SK-N-DZ (cell line): ENCODE measurements around the gene KCNK4.
"Not testable (repeated sequence)": the region's sequence is repeated elsewhere in the genome, so short reads cannot be mapped to it uniquely, and the experiment has no call there.

Experiments
- DNase-seq: peaks from one replicate; pipeline ENCODE4 v3.0.0-alpha.2; 2015; ENCODE audit warnings: low spot score

Gene KCNK4

DNA sequence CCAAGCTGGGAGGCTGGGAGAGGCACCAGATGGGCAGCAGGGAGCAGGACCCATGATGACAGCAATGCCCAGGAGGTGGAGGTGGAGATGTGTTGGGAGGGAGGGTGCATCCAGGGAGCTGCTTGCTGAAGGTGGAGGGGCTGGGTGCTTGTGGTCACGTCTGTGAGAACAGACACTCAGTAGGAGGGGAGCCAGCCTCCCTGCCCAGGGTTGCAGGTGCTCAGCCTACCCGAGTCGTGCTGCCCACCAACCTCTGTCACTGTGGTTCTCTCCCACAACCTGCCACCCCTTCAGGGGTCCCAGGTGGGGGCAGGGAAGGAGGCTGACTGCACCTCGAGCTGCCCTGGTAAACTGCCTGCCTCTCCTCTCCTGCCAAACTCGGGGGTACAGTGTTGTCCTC, 32.3 kb downstream of the KCNK4 start:
- DNase-seq: no peak

DNA sequence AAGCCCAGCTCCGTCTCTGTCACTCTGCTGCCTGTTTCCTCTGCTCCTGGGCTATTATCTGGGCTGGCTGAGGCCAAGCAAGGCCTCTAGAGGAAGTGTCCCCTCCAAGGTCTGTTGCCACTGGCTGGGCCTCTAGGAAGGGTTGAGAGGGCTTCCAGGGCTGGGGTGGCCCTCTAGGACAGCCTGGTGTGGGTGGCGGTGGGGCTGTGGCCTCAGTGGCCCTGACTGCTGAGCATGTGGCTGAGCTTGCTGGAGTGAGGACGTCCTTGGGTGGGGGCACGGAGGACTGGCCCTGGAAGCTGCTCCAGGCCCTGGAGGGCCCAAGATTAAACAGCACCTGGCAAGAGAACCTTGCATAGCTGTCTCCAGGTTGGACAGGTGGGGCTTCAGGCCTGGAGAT, 32.9 kb downstream of the KCNK4 start:
- not testable (repeated sequence) for DNase-seq

DNA sequence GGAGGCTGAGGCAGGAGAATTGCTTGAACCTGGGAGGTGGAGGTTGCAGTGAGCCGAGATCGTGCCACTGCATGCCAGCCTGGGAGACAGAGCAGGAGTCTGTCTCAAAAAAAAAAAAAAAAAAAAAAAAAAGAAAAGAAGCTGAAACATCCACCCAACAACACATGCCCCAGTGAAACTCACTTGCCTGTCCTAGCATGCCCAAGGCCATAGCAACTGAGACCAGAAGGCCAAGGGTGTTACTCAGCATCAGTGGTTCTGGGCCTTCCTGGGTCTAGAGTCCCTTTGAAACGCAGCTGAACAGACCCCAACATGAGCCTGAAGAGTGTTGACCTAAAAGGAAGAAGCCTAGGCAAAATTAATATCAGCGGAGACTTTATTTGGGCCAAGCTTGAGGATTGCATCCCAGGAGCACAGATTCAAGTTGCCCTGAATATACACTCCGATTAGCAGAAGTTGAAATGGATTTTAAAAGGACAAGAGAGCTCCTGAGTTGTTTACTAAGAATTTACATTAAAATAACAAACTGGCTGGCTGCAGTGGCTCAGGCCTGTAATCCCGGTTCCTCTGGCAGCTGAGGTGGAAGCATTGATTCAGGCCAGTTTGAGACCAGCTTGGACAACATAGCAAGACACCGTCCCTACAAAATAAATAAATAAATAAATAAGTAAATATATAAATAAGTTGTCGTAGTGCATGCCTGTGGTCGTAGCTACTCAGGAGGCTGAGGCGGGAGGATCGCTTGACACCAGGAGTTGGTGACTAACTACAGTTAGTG, 33.8 kb downstream of the KCNK4 start:
- DNase-seq: no peak

DNA sequence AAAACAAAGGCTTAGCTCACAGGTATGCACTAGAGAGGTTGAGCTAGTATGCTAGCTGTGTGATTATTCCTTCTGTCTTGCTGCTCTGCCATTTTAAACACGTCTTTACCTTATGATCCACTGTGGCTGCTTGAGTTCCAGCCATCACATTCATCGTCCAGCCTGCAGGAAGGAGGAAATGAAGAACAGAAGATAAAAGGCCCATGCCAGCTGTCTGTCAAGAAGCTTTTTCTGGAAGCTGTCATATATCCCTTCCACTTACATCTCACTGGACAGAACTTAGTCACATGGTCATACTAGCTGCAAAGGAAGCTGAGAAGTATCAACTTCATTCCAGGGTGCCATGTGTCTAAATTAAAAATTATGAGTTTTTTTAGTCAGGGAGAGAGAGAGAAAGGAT, 36.3 kb downstream of the KCNK4 start:
- no peak for DNase-seq

DNA sequence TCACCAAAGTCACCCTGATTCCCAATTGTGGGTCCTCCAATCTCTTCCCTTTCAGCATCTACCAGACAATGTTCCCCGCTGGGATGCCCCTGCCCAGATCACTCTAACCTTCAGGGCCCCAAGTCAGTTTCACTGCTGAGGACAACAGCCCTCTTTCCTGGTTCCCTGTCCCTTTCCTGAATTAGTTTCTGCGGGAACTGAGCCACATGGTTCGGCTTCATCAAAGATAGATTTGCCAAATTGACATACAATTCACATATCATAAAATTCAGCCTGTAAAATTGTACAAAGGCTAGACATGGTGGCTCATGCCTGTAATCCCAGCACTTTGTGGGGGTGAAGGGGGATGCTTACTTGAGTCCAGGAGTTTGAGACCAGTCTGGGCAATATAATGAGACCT, 36.9 kb downstream of the KCNK4 start:
- DNase-seq: no peak

DNA sequence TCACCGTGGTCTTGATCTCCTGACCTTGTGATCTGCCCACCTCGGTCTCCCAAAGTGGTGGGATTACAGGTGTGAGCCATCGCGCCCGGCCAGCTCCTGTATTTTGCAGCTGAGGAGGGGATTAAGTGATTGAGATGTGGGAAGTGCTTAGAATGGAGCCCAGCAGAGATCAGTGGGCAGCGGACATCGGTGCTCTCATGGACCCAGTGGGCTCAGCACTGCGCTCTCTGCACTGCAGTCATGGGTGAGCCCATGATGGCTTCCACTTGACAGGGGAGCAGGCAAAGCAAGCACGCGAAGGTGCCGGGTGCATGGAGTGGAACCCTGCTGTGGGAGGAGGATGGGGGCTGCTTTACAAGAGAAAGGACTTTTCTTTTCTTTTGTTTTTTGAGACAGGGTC, 39.8 kb downstream of the KCNK4 start:
- DNase-seq: no peak

GRCh38 chr11:64331569-64332371, 40.7 kb downstream of the KCNK4 start:
- peak; percentile 53 for DNase-seq

DNA sequence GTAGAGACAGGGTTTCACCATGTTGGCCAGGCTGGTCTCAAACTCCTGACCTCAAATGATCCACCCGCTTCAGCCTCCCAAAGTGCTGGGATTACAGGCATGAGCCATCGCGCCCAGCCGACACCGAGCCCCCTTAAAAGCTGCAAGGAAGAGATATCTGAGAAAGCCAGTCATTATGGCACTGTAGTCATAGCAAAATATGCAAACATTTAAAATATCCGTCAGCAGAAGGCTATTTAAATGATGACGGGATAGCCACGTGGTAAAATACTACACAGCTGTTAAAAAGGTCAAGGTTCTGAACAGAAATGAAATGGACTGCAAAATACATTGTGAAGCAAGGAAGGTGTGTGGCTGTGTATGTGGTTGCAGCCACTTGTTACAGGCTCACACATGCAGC, 42.5 kb downstream of the KCNK4 start:
- DNase-seq: no peak

DNA sequence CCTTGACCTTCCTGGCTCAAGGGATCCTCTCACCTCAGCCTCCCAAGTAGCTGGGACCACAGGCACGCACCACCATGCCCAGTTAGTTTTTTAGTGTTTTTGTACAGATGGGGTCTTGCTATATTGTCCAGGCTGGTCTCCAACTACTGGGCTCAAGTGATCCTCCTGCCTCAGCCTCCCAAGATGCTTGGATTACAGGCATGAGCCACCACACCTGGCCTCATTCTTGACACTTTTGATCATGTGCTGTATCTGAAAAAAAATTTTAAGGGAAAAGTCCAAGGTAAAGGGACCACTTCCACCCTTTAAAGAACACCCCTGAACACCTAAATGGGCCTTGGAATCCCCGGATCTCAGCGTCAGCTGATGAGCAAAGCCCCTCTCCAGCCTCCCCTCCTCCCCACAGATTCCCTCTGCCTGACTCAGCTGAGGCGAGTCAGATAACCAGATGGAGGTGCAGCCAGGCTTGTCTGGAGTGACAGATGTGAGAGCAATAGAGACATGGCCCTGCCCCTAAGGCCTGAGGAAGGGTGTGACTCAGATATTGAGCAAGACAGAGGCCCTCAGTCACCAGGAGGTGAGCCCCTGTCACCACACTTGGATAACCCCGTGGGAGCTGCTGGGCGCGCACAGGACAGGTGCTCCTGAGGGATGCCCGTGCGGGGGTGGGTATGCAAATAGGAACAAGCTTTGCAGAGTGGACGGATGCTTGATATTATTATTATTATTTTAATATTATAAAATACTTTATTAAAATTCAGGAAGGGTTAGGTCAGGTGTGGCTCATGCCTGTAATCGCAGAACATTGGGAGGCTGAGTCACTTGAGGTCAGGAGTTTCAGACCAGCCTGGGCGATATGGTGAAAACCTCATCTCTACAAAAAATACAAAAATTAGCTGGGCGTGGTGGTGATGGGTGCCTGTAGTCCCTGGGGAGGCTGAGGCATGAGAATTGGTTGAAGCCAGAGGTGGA, 43.9 kb downstream of the KCNK4 start:
- DNase-seq: peak; percentile 79

DNA sequence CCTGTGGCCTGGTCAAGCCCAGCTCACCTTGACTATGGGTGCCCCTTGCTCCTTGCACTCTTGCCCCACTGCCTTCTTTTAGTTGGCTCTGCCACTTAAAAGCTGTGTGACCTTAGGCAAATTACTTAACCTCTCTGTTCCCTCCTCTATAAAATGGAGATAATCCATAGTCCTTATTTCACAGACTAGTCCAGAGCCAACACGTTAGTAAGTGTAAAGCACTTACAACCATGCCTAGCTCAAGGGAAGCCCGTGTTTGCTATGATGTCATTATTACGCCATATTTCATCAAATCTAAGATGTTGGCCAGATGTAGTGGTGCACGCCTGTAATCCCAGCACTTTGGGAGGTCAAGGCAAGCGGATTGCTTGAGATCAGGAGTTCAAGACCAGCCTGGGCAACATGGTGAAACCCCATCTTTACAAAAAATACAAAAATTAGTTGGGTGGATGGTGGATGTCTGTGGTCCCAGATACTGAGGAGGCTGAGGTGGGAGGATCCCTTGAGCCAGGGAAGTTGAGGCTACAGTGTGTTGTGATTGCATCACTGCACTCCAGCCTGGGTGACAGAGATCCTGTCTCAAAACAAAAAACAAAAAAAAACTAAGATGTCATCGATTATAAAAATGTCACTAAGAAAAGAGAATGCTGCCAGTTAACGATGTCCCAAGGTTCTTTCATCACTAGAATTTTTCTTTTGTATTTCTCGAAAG, 46.6 kb downstream of the KCNK4 start:
- DNase-seq: no peak

GRCh38 chr11:64338716-64339115, 47.6 kb downstream of the KCNK4 start:
- no peak for DNase-seq

DNA sequence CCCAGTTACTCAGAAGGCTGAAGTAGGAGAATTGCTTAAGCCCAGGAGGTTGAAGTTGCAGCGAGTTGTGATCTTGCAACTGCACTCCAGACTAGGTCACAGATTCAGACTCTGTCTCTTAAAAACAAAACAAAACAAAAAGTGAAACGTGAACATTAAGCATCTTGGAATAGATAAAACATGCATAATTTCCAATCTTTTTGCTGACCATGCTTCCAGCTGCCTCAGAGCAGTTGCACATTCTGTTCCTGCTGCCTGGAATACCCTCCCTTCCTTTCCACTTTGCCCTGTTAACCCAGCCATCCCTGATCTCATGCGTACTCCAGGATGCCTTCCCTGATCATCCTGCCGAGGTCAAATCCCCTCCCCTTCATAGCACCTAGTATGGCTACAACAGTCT, 48.2 kb downstream of the KCNK4 start:
- DNase-seq: no peak

DNA sequence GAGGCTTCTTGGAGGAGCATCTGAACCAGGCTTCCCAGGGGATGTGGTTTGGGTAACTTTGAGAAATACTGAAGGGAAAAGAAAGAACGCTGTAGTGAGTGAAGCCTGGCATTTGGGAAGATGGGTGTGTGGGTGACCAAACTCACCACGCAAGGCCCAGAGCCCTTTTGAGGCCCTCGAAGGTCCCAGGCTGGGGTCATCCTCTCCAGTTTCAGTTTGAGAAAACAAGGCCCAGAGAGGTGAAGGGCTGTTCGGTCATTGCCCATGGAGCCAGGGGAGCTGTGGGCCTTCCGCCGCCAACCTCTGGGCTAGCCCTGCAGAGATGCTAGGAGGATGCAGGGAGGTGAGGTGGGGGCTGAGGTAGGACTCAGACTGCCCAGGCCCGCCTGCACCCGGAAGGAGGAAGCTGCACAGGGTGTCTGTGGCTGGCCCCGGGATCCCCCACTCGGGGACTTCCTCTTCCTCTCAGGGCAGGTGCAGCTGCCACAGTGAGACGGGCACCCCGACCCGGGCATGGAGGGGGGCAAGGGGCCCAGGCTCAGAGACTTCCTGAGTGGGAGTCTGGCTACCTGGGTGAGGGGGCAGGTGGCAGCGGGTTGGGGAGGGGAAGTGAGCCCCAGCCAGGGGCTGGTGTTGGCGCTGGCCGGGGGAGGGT, 48.8 kb downstream of the KCNK4 start, which contains the start of gene CCDC88B:
CCDC88B (plus strand) TSS at position 451 of the 655 bp plus-strand sequence; CDS start at position 514, 63 bp downstream.
- no peak for DNase-seq

DNA sequence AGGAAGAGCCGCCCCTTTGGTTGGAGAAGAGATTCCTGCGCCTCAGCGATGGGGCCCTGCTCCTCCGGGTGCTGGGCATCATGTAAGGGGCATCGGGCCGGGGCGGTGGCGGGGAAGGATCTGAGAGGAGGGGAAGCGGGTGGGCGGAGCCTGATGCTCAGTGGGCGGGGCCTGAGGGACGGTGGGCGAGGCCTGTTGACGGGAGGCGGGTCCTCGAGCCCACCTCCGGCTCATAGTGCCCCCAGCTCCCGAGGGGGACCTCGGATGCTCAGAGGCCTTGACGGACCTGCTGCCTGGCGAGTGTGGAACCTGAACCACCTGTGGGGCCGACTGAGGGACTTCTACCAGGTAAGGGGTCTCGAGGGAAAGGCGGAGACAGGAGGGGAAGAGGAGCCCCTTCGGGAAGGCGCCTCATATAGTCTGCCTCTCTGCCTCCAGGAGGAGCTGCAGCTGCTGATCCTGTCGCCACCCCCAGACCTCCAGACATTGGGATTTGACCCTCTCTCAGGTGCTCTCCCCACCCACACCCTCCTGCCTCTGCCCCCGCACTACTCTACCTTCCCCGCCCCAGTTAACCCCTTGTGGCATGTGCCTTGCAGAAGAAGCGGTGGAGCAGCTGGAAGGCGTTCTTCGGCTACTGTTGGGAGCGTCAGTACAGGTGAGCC, 49.7 kb downstream of the KCNK4 start:
- DNase-seq: peak; percentile 55

DNA sequence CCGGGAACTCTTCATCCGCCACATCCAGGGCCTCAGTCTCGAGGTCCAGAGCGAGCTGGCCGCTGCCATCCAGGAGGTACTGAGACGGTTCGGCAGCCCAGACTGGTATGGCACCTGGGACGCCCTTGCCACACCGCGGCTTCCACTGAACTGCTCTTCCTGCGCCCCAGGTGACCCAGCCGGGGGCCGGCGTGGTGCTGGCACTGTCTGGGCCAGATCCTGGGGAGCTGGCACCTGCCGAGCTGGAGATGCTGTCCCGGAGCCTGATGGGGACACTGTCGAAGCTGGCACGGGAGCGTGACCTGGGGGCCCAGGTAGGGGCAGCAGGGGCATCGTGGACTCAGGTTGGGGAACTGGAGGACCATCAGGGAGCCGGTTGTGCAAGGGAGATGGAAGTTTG, 50.3 kb downstream of the KCNK4 start:
- DNase-seq: no peak

- peak; percentile 84 for DNase-seq
Measured at GRCh38 chr11:64341851-64342791, 51.0 kb downstream of the KCNK4 start.

- DNase-seq: no peak
Measured at GRCh38 chr11:64342869-64343745, 52.0 kb downstream of the KCNK4 start.
